Prostate gland (tissue), 2 donors: ENCODE measurements around the gene ATRN. TPM values are rescaled to one million over a fixed set of nuclear protein-coding genes. Genes with fewer than 3 reads are reported as not detected.

ENCODE experiments used
- DNase-seq: peaks from one replicate; pipeline ENCODE4 v3.0.0-alpha.2; 2019; ENCODE audit warnings: low spot score
- H3K27ac ChIP-seq, 2 donors: fragments of 200-600 bp; sonication (generic); 2 replicates each; pipeline ENCODE4 v1.5.1; 2017 to 2019
- H3K27me3 ChIP-seq: fragments of 200-600 bp; sonication (generic); replicated peaks from 2 replicates; pipeline ENCODE4 v1.5.1; 2019; ENCODE audit not compliant: insufficient read depth
- H3K36me3 ChIP-seq, 2 donors: fragments of 200-600 bp; sonication (generic); 1 replicate in 1 of 2; 2 replicates in 1 of 2; pipeline versions ENCODE4 v1.5.1 to v1.8.1; 2017 to 2019
- H3K4me1 ChIP-seq: fragments of 200-600 bp; sonication (generic); replicated peaks from 2 replicates; pipeline ENCODE4 v1.5.1; 2019
- H3K4me3 ChIP-seq, 2 donors: fragments of 200-600 bp; sonication (generic); 2 replicates each; pipeline ENCODE4 v1.5.1; 2017 to 2019
- H3K9me3 ChIP-seq: fragments of 200-600 bp; sonication (generic); 2 replicates; pipeline ENCODE4 v1.5.1; 2017
- CTCF ChIP-seq, 4 experiments: fragments of 200-600 bp in 2 of 4; fragments of 450-650 bp in 2 of 4; sonication (generic) in 2 of 4; IDR thresholded peaks; 1 replicate in 3 of 4; 2 replicates in 1 of 4; pipeline ENCODE4 v1.5.1; 2016 to 2019; ENCODE audit warnings: antibody characterized with exemption in 4 of 4, mild to moderate bottlenecking in 2 of 4, moderate library complexity in 2 of 4
- POLR2A ChIP-seq: fragments of 450-650 bp; IDR thresholded peaks from one replicate; pipeline ENCODE4 v1.6.1; 2016; ENCODE audit warnings: antibody characterized with exemption, mild to moderate bottlenecking
- POLR2AphosphoS5 ChIP-seq: sonication (generic); formaldehyde crosslinking; IDR thresholded peaks from one replicate; pipeline ENCODE4 v1.6.1; 2017; ENCODE audit warnings: antibody characterized with exemption
- WGBS: methylation state at CpG from one replicate; pipeline ENCODE4 v1.1.5; 2018; 5-methylcytosine and 5-hydroxymethylcytosine counted together
- intact Hi-C: fragments of 100-400 bp; cut with DNase I; formaldehyde crosslinking; loops from one replicate; pipeline ENCODE4 v1.14.2; 2022
- total RNA-seq, 2 donors: library from RNA; depleted of rRNA; stranded (reverse); fragments of >200 nt; gene quantifications; one replicate each; pipeline ENCODE4 v1.1.0, GENCODE V29; 2016

ATRN gene
- total RNA-seq, 2 donors from 2014 or later: 34.6 to 38.1 TPM

DNA sequence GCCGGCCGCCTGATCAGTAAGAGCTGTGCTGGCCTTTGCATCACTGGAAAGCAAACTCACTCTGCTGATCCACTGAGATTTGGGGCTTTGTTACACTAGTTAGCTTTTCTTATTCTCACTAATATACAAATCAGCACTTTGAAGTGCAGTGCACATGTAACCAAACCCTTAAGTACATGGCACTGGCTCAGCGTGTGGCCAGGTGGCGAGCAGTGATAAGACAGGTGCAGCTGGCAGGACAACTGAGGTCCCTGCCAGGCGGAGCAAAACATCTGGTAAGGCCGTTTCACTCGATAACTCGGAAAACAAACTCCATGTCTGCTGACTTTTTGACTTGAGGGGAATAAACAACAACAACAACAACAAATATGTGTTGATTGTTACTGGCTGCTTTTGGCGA lies 181.4 kb downstream of the ATRN start:
- Histone ChIP-seq H3K36me3 (no peaks in the 10 kb centered on the region), H3K9me3 (no peaks in the 10 kb centered on the region), H3K4me1 (no peaks in the 10 kb centered on the region), H3K4me3 (no peak overlapping the region), H3K27me3 (no peaks in the 10 kb centered on the region), H3K27ac (no peak overlapping the region)
- TF ChIP-seq POLR2AphosphoS5: no peak
- no peak for TF ChIP-seq POLR2A
- TF ChIP-seq CTCF (IDR thresholded peaks at IDR 0.05): no peak
- no peak for DNase-seq
- 95% methylated on average over 9 of the region's 9 CpGs for WGBS
- intact Hi-C loops: no loop called here

DNA sequence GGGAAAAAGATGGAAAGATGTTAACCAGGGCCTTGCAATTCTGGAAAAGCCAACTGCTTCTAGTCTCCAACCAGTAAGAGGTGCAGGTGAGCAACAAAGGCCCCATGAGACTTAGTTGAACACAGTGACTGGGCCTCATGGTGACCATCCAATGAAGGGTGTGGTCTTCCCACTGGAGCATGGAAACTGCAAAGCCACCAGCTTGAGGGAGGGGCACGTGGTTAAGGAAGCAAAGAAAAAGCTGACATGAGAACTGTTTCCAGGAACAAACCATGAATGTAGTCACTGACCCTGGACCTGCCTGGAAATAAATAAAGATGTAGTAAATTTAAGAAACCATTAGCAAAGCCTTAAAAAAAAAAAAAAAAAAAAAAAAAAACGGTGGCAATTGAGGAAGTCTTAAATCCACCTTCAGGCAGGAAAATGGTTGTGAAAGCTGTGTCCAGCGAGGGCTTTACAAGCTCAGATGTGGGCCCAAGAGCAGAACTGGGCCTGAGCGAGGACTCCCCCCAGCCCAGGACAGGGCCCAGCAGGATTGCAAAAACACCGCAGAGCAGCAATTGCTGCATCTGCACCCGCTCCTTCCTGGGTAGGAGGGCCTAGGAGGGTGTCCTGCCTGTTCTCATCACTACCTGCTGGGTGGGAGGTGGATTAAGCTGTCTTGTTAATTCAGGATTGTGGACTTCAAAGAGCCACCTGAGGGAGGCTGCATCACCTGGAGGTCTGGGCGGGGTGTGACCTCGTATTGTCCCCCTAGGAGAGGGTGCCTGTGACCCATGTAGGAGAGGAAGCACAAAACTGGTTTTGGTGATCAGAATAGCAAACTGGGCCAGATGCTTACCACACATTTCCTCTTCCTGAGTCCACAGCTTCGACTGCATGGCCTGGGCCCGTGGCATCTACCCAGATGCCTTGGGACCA lies 182.1 kb downstream of the ATRN start:
- 79% methylated on average over 10 of the region's 10 CpGs for whole genome bisulfite sequencing

DNA sequence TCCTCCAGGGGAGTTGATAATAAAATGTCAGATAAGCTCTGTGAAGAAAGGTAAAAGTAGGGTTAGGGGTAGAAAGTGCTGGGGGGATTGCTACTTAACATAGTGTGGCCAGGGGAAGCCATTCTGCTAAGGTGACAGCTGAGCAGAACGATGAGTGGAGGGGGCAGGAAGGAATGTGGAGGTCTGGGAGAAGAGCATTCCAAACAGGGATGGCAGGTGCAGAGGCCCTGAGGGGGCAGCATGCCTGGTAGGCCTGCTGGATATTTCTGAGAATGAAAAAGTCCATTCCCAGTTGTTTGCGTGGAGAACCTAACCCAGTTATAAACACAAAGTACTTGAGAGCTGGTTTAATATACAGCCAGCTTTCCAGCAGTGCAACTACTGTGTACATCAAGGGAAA lies 183.1 kb downstream of the ATRN start:
- H3K4me3 ChIP-seq: no peak overlapping the region
- no peak overlapping the region for H3K27ac ChIP-seq
- DNase-seq: no peak
- no peaks in the 10 kb centered on the region for H3K4me1 ChIP-seq
- no peak for TF ChIP-seq POLR2A
- TF ChIP-seq POLR2AphosphoS5: no peak
- no peak for TF ChIP-seq CTCF (IDR thresholded peaks at IDR 0.05)
- H3K27me3 ChIP-seq: no peaks in the 10 kb centered on the region
- 50% methylated on average over 2 of the region's 2 CpGs for WGBS
- H3K9me3 ChIP-seq: no peaks in the 10 kb centered on the region
- H3K36me3 ChIP-seq: no peaks in the 10 kb centered on the region
- intact Hi-C loops: no loop called here

More for the DNA sequence above, 182.1 kb downstream of the ATRN start:
- Histone ChIP-seq H3K4me3 (no peak overlapping the region), H3K36me3 (no peaks in the 10 kb centered on the region), H3K4me1 (no peaks in the 10 kb centered on the region), H3K27ac (no peak overlapping the region), H3K27me3 (no peaks in the 10 kb centered on the region), H3K9me3 (no peaks in the 10 kb centered on the region)
- TF ChIP-seq CTCF (IDR thresholded peaks at IDR 0.05): no peak
- TF ChIP-seq POLR2AphosphoS5: no peak
- TF ChIP-seq POLR2A: no peak
- intact Hi-C loops: no loop called here
- no peak for DNase-seq

- Histone ChIP-seq H3K27me3 (peaks cover 5% of the 10 kb centered on the region), H3K4me3 (no peak overlapping the region), H3K4me1 (no peaks in the 10 kb centered on the region), H3K36me3 (no peaks in the 10 kb centered on the region), H3K9me3 (no peaks in the 10 kb centered on the region), H3K27ac (no peak overlapping the region)
- TF ChIP-seq POLR2AphosphoS5 (no peak), CTCF (IDR thresholded peaks at IDR 0.05) (no peak), POLR2A (no peak)
- WGBS: 71% methylated on average over 17 of the region's 17 CpGs
- intact Hi-C loops: no loop called here
- DNase-seq: no peak
Measured at GRCh38 chr20:3654326-3655130, 183.7 kb downstream of the ATRN start.
